OCI-LY1 (cell line): ENCODE results near the gene UROC1.

Experiments used
- H2AFZ ChIP-seq: fragments of 200-600 bp; sonication (generic), shearing (Covaris generic); 2 replicates; pipeline ENCODE4 v1.6.0; 2014; ENCODE audit warnings: antibody characterized with exemption, mild to moderate bottlenecking, low read length
- H3F3A ChIP-seq: fragments of 200-600 bp; sonication (generic), shearing (Covaris generic); 2 replicates; pipeline ENCODE4 v1.6.0; 2014; ENCODE audit warnings: mild to moderate bottlenecking, antibody characterized with exemption, low read length, moderate library complexity; ENCODE audit not compliant: insufficient read depth
- H3K27ac ChIP-seq: fragments of 200-600 bp; sonication (generic); 2 replicates; pipeline ENCODE4 v1.5.1; 2014; ENCODE audit warnings: low read length, mixed run types, mild to moderate bottlenecking, low read depth; ENCODE audit not compliant: poor library complexity, severe bottlenecking
- H3K27me3 ChIP-seq: fragments of 200-600 bp; sonication (generic); 2 replicates; pipeline ENCODE4 v1.6.0; 2014; ENCODE audit warnings: antibody characterized with exemption, mild to moderate bottlenecking, low read length, moderate library complexity; ENCODE audit not compliant: insufficient read depth
- H3K36me3 ChIP-seq: fragments of 200-600 bp; sonication (generic); 2 replicates; pipeline ENCODE4 v1.6.1; 2014; ENCODE audit warnings: mild to moderate bottlenecking, antibody characterized with exemption, low read length, moderate library complexity, mixed read lengths; ENCODE audit not compliant: insufficient read depth
- H3K4me1 ChIP-seq: fragments of 200-600 bp; sonication (generic); 2 replicates; pipeline ENCODE4 v1.5.1; 2014; ENCODE audit warnings: mild to moderate bottlenecking, low read length, moderate library complexity; ENCODE audit not compliant: insufficient read depth, severe bottlenecking
- H3K4me2 ChIP-seq: fragments of 200-600 bp; sonication (generic), shearing (Covaris generic); 2 replicates; pipeline ENCODE4 v1.6.1; 2014; ENCODE audit warnings: low read length
- H3K4me3 ChIP-seq: fragments of 200-600 bp; sonication (generic); 2 replicates; pipeline ENCODE4 v1.5.1; 2014; ENCODE audit warnings: low read length, low read depth, mild to moderate bottlenecking, mixed read lengths; ENCODE audit not compliant: poor library complexity, severe bottlenecking
- H3K79me2 ChIP-seq: fragments of 200-600 bp; shearing (Covaris generic); 2 replicates; pipeline ENCODE4 v1.6.1; 2016; ENCODE audit warnings: mixed run types, low read length, mixed read lengths; ENCODE audit not compliant: insufficient read depth
- H3K9ac ChIP-seq: fragments of 200-600 bp; sonication (generic), shearing (Covaris generic); 2 replicates; pipeline ENCODE4 v1.6.1; 2014; ENCODE audit warnings: mild to moderate bottlenecking, low read length, mixed read lengths
- H3K9me2 ChIP-seq: fragments of 200-600 bp; sonication (generic), shearing (Covaris generic); 2 replicates; pipeline ENCODE4 v1.6.1; 2014; ENCODE audit warnings: low read depth, mild to moderate bottlenecking, low read length, mixed read lengths
- H3K9me3 ChIP-seq: fragments of 200-600 bp; shearing (Covaris generic); 2 replicates; pipeline ENCODE4 v1.6.1; 2014; ENCODE audit warnings: low read length, mixed read lengths
- H4K20me1 ChIP-seq: fragments of 200-600 bp; sonication (generic), shearing (Covaris generic); 2 replicates; pipeline ENCODE4 v1.6.0; 2016; ENCODE audit warnings: mild to moderate bottlenecking, low read length; ENCODE audit not compliant: insufficient read depth
- EZH2 ChIP-seq: fragments of 200-600 bp; sonication (generic), shearing (Covaris generic); IDR thresholded peaks from 2 replicates; pipeline ENCODE4 v1.8.0; 2017; ENCODE audit warnings: borderline replicate concordance, mixed run types, mild to moderate bottlenecking, antibody characterized with exemption, low read length, moderate library complexity, mixed read lengths
- TF ChIP-seq, protein P1 (sequence below): fragments of 200-600 bp; sonication (generic), shearing (Covaris generic); IDR thresholded peaks from 2 replicates; pipeline ENCODE4 v1.5.1; 2017; ENCODE audit warnings: mild to moderate bottlenecking, antibody characterized with exemption, low read length, moderate library complexity, mixed read lengths

UROC1 gene

DNA sequence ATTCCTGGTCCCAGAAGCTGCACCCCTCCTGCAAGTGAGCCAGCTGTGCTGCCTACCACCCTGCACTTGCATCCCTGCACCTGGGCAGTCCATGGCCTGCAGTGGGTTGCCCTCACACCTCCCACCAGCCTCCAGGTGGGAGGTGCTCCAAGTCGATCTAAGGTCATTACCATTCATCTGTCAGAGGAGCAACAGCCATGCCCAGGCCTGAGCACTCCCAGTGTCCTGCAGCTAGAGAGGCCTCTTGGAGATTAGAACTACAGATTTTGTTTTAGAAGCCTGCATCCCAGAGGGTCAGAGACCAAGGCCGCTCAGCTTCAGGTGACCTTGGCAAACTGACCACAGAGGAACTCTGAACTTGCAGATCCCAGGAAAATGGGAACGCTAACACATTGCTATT is 32.9 kb downstream of the UROC1 start:
- H3K9ac ChIP-seq = no peak overlapping the region
- H3K27ac ChIP-seq = no peak overlapping the region

DNA sequence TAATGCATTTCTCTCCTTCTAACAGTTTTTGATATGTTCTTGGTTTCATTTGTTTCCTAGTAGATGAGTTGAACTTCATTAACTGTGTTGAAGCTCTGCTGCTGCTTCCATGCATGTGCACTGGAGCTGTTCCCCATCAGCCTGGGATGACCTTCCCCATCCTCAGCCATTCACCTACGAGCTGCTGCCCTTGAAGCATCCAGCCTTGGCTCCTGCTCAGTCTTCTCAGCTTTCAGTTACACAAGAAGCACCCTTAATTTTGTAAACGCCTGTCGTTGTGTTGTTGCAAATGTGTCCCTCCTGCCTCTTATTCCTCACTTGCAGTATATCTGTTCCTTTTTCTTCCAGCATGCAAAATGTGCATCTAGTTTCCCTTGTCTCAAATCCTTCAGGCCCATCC is 33.4 kb downstream of the UROC1 start:
- no peaks in the 10 kb centered on the region for H3K9me3 ChIP-seq
- no peak for TF ChIP-seq EZH2
- TF ChIP-seq, protein P1, sequence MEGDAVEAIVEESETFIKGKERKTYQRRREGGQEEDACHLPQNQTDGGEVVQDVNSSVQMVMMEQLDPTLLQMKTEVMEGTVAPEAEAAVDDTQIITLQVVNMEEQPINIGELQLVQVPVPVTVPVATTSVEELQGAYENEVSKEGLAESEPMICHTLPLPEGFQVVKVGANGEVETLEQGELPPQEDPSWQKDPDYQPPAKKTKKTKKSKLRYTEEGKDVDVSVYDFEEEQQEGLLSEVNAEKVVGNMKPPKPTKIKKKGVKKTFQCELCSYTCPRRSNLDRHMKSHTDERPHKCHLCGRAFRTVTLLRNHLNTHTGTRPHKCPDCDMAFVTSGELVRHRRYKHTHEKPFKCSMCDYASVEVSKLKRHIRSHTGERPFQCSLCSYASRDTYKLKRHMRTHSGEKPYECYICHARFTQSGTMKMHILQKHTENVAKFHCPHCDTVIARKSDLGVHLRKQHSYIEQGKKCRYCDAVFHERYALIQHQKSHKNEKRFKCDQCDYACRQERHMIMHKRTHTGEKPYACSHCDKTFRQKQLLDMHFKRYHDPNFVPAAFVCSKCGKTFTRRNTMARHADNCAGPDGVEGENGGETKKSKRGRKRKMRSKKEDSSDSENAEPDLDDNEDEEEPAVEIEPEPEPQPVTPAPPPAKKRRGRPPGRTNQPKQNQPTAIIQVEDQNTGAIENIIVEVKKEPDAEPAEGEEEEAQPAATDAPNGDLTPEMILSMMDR = no peak
- no peaks in the 10 kb centered on the region for H3K4me1 ChIP-seq
- H3K4me3 ChIP-seq = no peak overlapping the region
- H3K36me3 ChIP-seq = no peaks in the 10 kb centered on the region
- H3K79me2 ChIP-seq = no peaks in the 10 kb centered on the region
- H2AFZ ChIP-seq = no peak overlapping the region
- H3K9ac ChIP-seq = no peak overlapping the region
- H3K4me2 ChIP-seq = no peak overlapping the region
- no peaks in the 10 kb centered on the region for H3K9me2 ChIP-seq
- H3K27ac ChIP-seq = no peak overlapping the region
- no peaks in the 10 kb centered on the region for H4K20me1 ChIP-seq
- no peaks in the 10 kb centered on the region for H3F3A ChIP-seq
- peaks cover 7% of the 10 kb centered on the region for H3K27me3 ChIP-seq

More for the DNA sequence above, 32.9 kb downstream of the UROC1 start:
- no peak overlapping the region for H3K4me2 ChIP-seq
- no peaks in the 10 kb centered on the region for H3K36me3 ChIP-seq
- peaks cover 7% of the 10 kb centered on the region for H3K27me3 ChIP-seq
- H2AFZ ChIP-seq = no peak overlapping the region
- no peaks in the 10 kb centered on the region for H3K4me1 ChIP-seq
- H3F3A ChIP-seq = no peaks in the 10 kb centered on the region
- H3K4me3 ChIP-seq = no peak overlapping the region
- H3K9me2 ChIP-seq = no peaks in the 10 kb centered on the region
- no peak for TF ChIP-seq EZH2
- TF ChIP-seq, protein P1 = no peak
- H4K20me1 ChIP-seq = no peaks in the 10 kb centered on the region
- no peaks in the 10 kb centered on the region for H3K9me3 ChIP-seq
- H3K79me2 ChIP-seq = no peaks in the 10 kb centered on the region

DNA sequence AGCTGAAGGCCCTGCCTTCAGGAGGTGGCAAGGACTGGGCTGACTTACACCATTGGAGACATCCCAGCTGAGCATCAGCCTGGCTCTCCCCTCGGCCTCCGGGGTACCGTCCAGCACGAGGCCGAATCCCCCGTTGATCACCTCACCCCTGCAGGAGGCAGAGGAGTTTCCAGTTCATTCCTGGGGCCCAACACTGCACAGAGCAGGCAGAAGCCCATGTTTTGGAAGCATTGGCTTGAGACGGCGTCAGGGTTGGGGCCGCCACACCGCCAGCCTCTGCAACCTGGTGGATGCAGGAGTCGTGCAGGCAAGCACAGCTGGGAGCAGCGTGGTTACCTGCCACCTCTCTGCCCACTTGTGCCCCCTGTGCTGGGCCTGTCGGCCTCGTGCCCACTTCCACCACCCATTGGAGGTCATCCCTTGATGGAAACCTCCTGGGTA is 34.2 kb downstream of the UROC1 start:
- no peak overlapping the region for H3K4me2 ChIP-seq
- H3K4me3 ChIP-seq = no peak overlapping the region
- H3F3A ChIP-seq = no peaks in the 10 kb centered on the region
- no peaks in the 10 kb centered on the region for H3K36me3 ChIP-seq
- H4K20me1 ChIP-seq = no peaks in the 10 kb centered on the region
- no peak overlapping the region for H3K27ac ChIP-seq
- H2AFZ ChIP-seq = no peak overlapping the region
- H3K9me3 ChIP-seq = no peaks in the 10 kb centered on the region
- no peaks in the 10 kb centered on the region for H3K4me1 ChIP-seq
- TF ChIP-seq EZH2 = no peak
- TF ChIP-seq, protein P1 = no peak
- no peaks in the 10 kb centered on the region for H3K9me2 ChIP-seq
- H3K27me3 ChIP-seq = peaks cover 7% of the 10 kb centered on the region
- no peak overlapping the region for H3K9ac ChIP-seq
- H3K79me2 ChIP-seq = no peaks in the 10 kb centered on the region
